ENCODE results near the gene AJAP1.

- TF ChIP-seq EZH2 (IDR thresholded peaks at IDR 0.05; ENCODE audit: low read depth): no peak
- TF ChIP-seq, protein P1, sequence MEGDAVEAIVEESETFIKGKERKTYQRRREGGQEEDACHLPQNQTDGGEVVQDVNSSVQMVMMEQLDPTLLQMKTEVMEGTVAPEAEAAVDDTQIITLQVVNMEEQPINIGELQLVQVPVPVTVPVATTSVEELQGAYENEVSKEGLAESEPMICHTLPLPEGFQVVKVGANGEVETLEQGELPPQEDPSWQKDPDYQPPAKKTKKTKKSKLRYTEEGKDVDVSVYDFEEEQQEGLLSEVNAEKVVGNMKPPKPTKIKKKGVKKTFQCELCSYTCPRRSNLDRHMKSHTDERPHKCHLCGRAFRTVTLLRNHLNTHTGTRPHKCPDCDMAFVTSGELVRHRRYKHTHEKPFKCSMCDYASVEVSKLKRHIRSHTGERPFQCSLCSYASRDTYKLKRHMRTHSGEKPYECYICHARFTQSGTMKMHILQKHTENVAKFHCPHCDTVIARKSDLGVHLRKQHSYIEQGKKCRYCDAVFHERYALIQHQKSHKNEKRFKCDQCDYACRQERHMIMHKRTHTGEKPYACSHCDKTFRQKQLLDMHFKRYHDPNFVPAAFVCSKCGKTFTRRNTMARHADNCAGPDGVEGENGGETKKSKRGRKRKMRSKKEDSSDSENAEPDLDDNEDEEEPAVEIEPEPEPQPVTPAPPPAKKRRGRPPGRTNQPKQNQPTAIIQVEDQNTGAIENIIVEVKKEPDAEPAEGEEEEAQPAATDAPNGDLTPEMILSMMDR (conservative IDR thresholded peaks at IDR 0.05): no peak
These were observed 166.1 kb downstream of the AJAP1 start for GRCh38 chr1:4820543-4820942.
